ENCODE data around the gene E2F1. TPM values are rescaled to one million over a fixed set of nuclear protein-coding genes. Genes with fewer than 3 reads are reported as not detected.
A peak's percentile ranks its signal among the peaks of the same experiment; 100 is the strongest.

The E2F1 gene
- total and polyA plus RNA-seq, 2 donors (not counting 1 experiment from before 2014, with no cell fraction given) = 2.4 to 2.7 TPM

DNA sequence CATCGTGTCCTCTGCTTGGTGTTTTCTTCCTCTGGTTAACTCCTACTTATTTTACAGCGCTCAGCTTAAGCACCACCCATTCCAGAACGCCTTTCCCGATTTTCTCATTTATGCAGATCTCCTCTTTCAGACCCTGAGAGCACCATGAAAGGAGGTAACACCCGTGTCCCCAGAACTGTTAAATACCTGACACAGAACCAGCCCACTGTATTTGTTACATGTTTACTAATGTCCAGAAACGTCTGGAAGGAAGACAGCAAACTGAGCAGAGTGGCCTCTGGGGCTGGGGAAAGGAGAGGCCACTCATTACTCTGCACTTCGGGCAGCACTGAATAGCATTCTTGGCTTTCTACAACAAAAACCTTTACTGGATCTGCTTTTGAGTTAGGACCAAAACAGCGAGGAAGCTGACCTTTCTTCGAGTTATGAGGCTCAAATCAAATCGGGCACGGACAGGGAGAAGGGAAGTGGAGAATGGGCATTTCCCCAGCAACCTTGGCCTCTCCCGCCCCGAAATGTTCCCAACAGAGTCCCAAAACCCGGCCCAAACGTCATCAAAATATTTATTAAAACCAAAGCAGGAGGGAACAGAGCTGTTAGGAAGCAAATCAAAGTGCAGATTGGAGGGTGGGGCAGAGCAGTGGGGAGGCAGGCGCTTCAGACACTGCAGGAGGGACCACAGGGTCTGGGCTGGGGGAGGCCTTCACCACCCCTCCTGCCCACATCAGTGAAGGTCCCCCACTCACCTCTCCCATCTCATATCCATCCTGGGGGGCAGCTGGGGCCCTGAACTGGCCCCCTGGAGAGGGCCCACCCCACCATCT, 10.8 kb downstream of the E2F1 start:
- CTCF ChIA-PET = interaction anchor here (0.9 kb wide), 1 partner anchor 9 kb away, joined by 3 read pairs; the partner anchor contains the start of gene ACTL10
- TF ChIP-seq CTCF (IDR thresholded peaks at IDR 0.05) (no peak), EZH2 (IDR thresholded peaks at IDR 0.05; ENCODE audit: borderline replicate concordance, insufficient read depth, low read depth, low read length, poor library complexity, severe bottlenecking) (no peak)
- peaks cover 36% of the 10 kb centered on the region for H3K4me1 Mint-ChIP-seq
- H3K27me3 Mint-ChIP-seq = no peaks in the 10 kb centered on the region
- H4K20me1 ChIP-seq (ENCODE audit: control insufficient read depth, insufficient read depth, low read length, poor library complexity, severe bottlenecking) = no peaks in the 10 kb centered on the region
- H3K4me3 Mint-ChIP-seq = peak overlapping the region; percentile 76
- no peaks in the 10 kb centered on the region for H3K9me3 Mint-ChIP-seq (ENCODE audit: insufficient read depth)
- H3K9me3 ChIP-seq (ENCODE audit: control extremely low read depth in 1 of 3, control insufficient read depth in 2 of 3, insufficient read depth in 1 of 3, low read length in 2 of 3) = no peaks in the 10 kb centered on the region
- DNase-seq = no peak
- no peak for ATAC-seq (ENCODE audit: low read depth)
- H3K27ac ChIP-seq (ENCODE audit: low read length in 2 of 2) = no peak overlapping the region
- no peaks in the 10 kb centered on the region for H3K27me3 ChIP-seq (replicated peaks in 1 of 4; ENCODE audit: control extremely low read depth in 1 of 4, control insufficient read depth in 3 of 4, insufficient read depth in 4 of 4, low read length in 3 of 4)
- H3K4me2 ChIP-seq (replicated peaks; ENCODE audit: low read depth, low read length, poor library complexity, severe bottlenecking) = peak overlapping the region; percentile 95
- H2AFZ ChIP-seq (ENCODE audit: insufficient read depth, low read depth, low read length, poor library complexity, severe bottlenecking) = peak overlapping the region; percentile 84
- peaks cover 31 to 36% of the 10 kb centered on the region in 2 donors for H3K4me1 ChIP-seq (ENCODE audit: control insufficient read depth in 2 of 2, insufficient read depth in 2 of 2, low read length in 2 of 2)
- H3K79me2 ChIP-seq (ENCODE audit: control insufficient read depth, insufficient read depth, low read length) = peaks cover 3% of the 10 kb centered on the region
- no peak overlapping the region for H3K4me3 ChIP-seq (ENCODE audit: control extremely low read depth in 1 of 5, extremely low read depth in 1 of 5, insufficient read depth in 1 of 5, low read depth in 2 of 5, low read length in 4 of 5)
- POLR2A ChIA-PET = interaction anchor here (0.6 to 1.0 kb wide), 5 partner anchors 10 to 211 kb away, joined by 3 to 5 read pairs (median 4); no protein-coding TSS in a partner anchor
- 82% methylated on average over 8 of the region's 16 CpGs for WGBS (ENCODE audit: insufficient coverage)
- intact Hi-C loops (cut with micrococcal nuclease) = loop anchor here (2.0 kb wide), 2 partner anchors 45 to 55 kb away; partner anchors contain the start of genes PXMP4 and ZNF341
- no peaks in the 10 kb centered on the region for H3K36me3 ChIP-seq (replicated peaks in 1 of 2; ENCODE audit: control extremely low read depth in 1 of 2, control insufficient read depth in 1 of 2, extremely low read depth in 1 of 2, insufficient read depth in 2 of 2, low read length in 1 of 2)
- H3K9ac ChIP-seq (ENCODE audit: low read length) = no peak overlapping the region
- peak overlapping the region; percentile 32 for H3K27ac Mint-ChIP-seq

All from B cell (primary cell).